Neural cell (in vitro differentiated cells): ENCODE data around the gene P2RY6. TPM values are rescaled to one million over a fixed set of nuclear protein-coding genes. Genes with fewer than 3 reads are reported as not detected.

Source experiments
- H2AFZ ChIP-seq: fragments of 200-600, 300-800 bp; sonication (generic), shearing (Covaris generic); 2 replicates; pipeline ENCODE4 v1.6.0; 2014; ENCODE audit warnings: low read depth, mild to moderate bottlenecking, antibody characterized with exemption, low read length, moderate library complexity
- H3F3A ChIP-seq: fragments of 200-600 bp; shearing (Covaris generic); 2 replicates; pipeline ENCODE4 v1.6.1; 2016; ENCODE audit warnings: mild to moderate bottlenecking, moderate library complexity, mixed read lengths, antibody characterized with exemption, low read length; ENCODE audit not compliant: insufficient read depth, poor library complexity, severe bottlenecking
- H3K27ac ChIP-seq: fragments of 200-600, 300-800 bp; sonication (generic), shearing (Covaris generic); 2 replicates; pipeline ENCODE4 v1.5.1; 2014; ENCODE audit warnings: mild to moderate bottlenecking, low read length, moderate library complexity
- H3K27me3 ChIP-seq: fragments of 300-800, 200-600 bp; sonication (generic), shearing (Covaris generic); 2 replicates; pipeline ENCODE4 v1.6.0; 2014; ENCODE audit warnings: mild to moderate bottlenecking, low read depth, low read length, moderate library complexity; ENCODE audit not compliant: insufficient read depth
- H3K36me3 ChIP-seq: fragments of 300-800, 200-600 bp; sonication (generic), shearing (Covaris generic); 2 replicates; pipeline ENCODE4 v1.5.1; 2014; ENCODE audit warnings: mild to moderate bottlenecking, antibody characterized with exemption, low read length, moderate library complexity; ENCODE audit not compliant: insufficient read depth
- H3K4me2 ChIP-seq: fragments of 300-800, 200-600 bp; sonication (generic), shearing (Covaris generic); 2 replicates; pipeline ENCODE4 v1.6.0; 2014; ENCODE audit warnings: mild to moderate bottlenecking, low read length
- H3K4me3 ChIP-seq: fragments of 300-800, 200-600 bp; sonication (generic), shearing (Covaris generic); 2 replicates; pipeline ENCODE4 v1.5.1; 2014; ENCODE audit warnings: mild to moderate bottlenecking, low read length, moderate library complexity
- H3K79me2 ChIP-seq: fragments of 200-600 bp; shearing (Covaris generic); replicated peaks from 2 replicates; pipeline ENCODE4 v1.6.0; 2014; ENCODE audit warnings: mild to moderate bottlenecking, low read length, moderate library complexity; ENCODE audit not compliant: insufficient read depth
- H3K9ac ChIP-seq: fragments of 300-800, 200-600 bp; sonication (generic), shearing (Covaris generic); 2 replicates; pipeline ENCODE4 v1.6.1; 2016; ENCODE audit warnings: mild to moderate bottlenecking, low read length, mixed read lengths
- H3K9me2 ChIP-seq: fragments of 200-600 bp; shearing (Covaris generic); 2 replicates; pipeline ENCODE4 v1.6.1; 2016; ENCODE audit warnings: mild to moderate bottlenecking, low read length, mixed read lengths; ENCODE audit not compliant: insufficient read depth
- H3K9me3 ChIP-seq: fragments of 200-600, 300-800 bp; sonication (generic), shearing (Covaris generic); 2 replicates; pipeline ENCODE4 v1.6.1; 2016; ENCODE audit warnings: mild to moderate bottlenecking, mixed run types, low read length, moderate library complexity, mixed read lengths
- H4K20me1 ChIP-seq: fragments of 200-600 bp; shearing (Covaris generic); 2 replicates; pipeline ENCODE4 v1.6.1; 2016; ENCODE audit warnings: mild to moderate bottlenecking, mixed run types; ENCODE audit not compliant: insufficient read depth
- CTCF ChIP-seq: fragments of 450-650 bp; IDR thresholded peaks from 2 replicates; pipeline ENCODE4 v1.5.1; 2014; ENCODE audit warnings: antibody characterized with exemption, mild to moderate bottlenecking, moderate library complexity; ENCODE audit not compliant: poor library complexity, severe bottlenecking
- EP300 ChIP-seq: fragments of 450-650 bp; conservative IDR thresholded peaks from 2 replicates; pipeline ENCODE4 v1.6.1; 2014; ENCODE audit warnings: antibody characterized with exemption, mild to moderate bottlenecking, moderate library complexity; ENCODE audit not compliant: poor library complexity, severe bottlenecking
- EZH2 ChIP-seq: fragments of 200-600, 300-800 bp; shearing (Covaris generic), sonication (generic); IDR thresholded peaks from 2 replicates; pipeline ENCODE4 v1.6.1; 2014; ENCODE audit warnings: antibody characterized with exemption, low read length, borderline replicate concordance, mild to moderate bottlenecking; ENCODE audit not compliant: insufficient read depth, poor library complexity, severe bottlenecking
- MXI1 ChIP-seq: fragments of 450-650 bp; conservative IDR thresholded peaks from 2 replicates; pipeline ENCODE4 v1.6.1; 2014; ENCODE audit warnings: antibody characterized with exemption, mild to moderate bottlenecking; ENCODE audit not compliant: poor library complexity, severe bottlenecking
- POLR2AphosphoS5 ChIP-seq: IDR thresholded peaks from 2 replicates; pipeline ENCODE4 v1.6.1; 2012
- RAD21 ChIP-seq: fragments of 450-650 bp; conservative IDR thresholded peaks from 2 replicates; pipeline ENCODE4 v1.6.1; 2014; ENCODE audit warnings: antibody characterized with exemption, mild to moderate bottlenecking, moderate library complexity
- REST ChIP-seq: IDR thresholded peaks from 2 replicates; pipeline ENCODE4 v1.6.1; 2012; ENCODE audit warnings: borderline replicate concordance
- SMC3 ChIP-seq: fragments of 450-650 bp; conservative IDR thresholded peaks from 2 replicates; pipeline ENCODE4 v1.6.1; 2014; ENCODE audit warnings: antibody characterized with exemption, mild to moderate bottlenecking, moderate library complexity; ENCODE audit not compliant: poor library complexity
- TAF1 ChIP-seq: IDR thresholded peaks from 2 replicates; pipeline ENCODE4 v1.6.1; 2012; ENCODE audit warnings: low read depth
- polyA plus RNA-seq: library from polyadenylated mRNA; depleted of rRNA; stranded (reverse); fragments of >200 nt; gene quantifications from 2 replicates; pipeline ENCODE4 v1.2.3, GENCODE V29; 2014

The P2RY6 gene
- polyA plus RNA-seq, 1 donor from 2014 or later, result not detected

- Histone ChIP-seq H3K79me2 (peaks cover 41% of the 10 kb centered on the region), H3K9me3 (no peaks in the 10 kb centered on the region), H4K20me1 (no peaks in the 10 kb centered on the region), H3F3A (no peaks in the 10 kb centered on the region), H3K9me2 (no peaks in the 10 kb centered on the region), H3K27me3 (peaks cover 16% of the 10 kb centered on the region), H3K4me2 (no peak overlapping the region), H3K4me3 (peak overlapping the region; percentile 88), H2AFZ (no peak overlapping the region), H3K36me3 (no peaks in the 10 kb centered on the region), H3K9ac (no peak overlapping the region), H3K27ac (no peak overlapping the region)
- TF ChIP-seq MXI1, result no peak
- peak; percentile 80 for TF ChIP-seq EZH2
Observed at GRCh38 chr11:73308961-73309919, 37.1 kb downstream of the P2RY6 start.

DNA sequence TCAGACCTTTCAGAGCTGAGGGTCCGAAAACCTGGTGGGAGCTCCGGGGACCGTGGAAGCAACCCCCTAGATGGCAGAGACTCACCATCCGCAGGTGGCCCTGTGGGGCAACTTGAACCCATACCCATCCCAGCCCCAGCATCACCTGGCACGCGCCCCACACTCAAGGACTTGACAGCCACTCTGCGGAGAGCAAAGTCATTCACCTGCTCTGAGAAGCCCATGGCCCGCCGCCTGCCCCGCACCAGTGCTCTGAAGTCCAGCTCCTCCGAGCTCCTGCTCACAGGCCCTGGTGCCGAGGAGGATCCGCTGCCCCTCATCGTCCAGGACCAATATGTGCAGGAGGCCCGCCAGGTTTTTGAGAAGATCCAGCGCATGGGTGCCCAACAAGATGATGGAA is 37.9 kb downstream of the P2RY6 start:
- H3K27ac ChIP-seq, result no peak overlapping the region
- H3K4me3 ChIP-seq, result no peak overlapping the region
- H3F3A ChIP-seq, result no peaks in the 10 kb centered on the region
- TF ChIP-seq EP300 (no peak), RAD21 (no peak), CTCF (no peak), MXI1 (no peak), REST (no peak), SMC3 (no peak), TAF1 (no peak), POLR2AphosphoS5 (no peak)
- H3K4me2 ChIP-seq, result no peak overlapping the region
- H3K9me3 ChIP-seq, result no peaks in the 10 kb centered on the region
- no peaks in the 10 kb centered on the region for H3K9me2 ChIP-seq
- H3K9ac ChIP-seq, result no peak overlapping the region
- no peaks in the 10 kb centered on the region for H4K20me1 ChIP-seq
- no peaks in the 10 kb centered on the region for H3K36me3 ChIP-seq
- peaks cover 16% of the 10 kb centered on the region for H3K27me3 ChIP-seq
- no peak overlapping the region for H2AFZ ChIP-seq
- peaks cover 46% of the 10 kb centered on the region for H3K79me2 ChIP-seq
